Endothelial cell of umbilical vein (primary cell): Measurements from ENCODE around the gene KCMF1. TPM values are rescaled to one million over a fixed set of nuclear protein-coding genes. Genes with fewer than 3 reads are reported as not detected.

Experiments used
- BruUV-seq: library from RNA; stranded (reverse); fragments of 400-500 nt; replicated peaks from 2 replicates; lab custom pipeline; 2021; lab: Mats Ljungman, UMichigan
- CTCF ChIA-PET: fragments of 300-600, 350-600 bp; sonication (Branson Sonifier 250); formaldehyde crosslinking; loops from one replicate; lab custom pipeline; 2021; ENCODE audit warnings: antibody characterized with exemption, inconsistent platforms; lab: Charles Lee
- POLR2A ChIA-PET: fragments of 300-600, 350-600 bp; sonication (Branson Sonifier 250); formaldehyde crosslinking; loops from one replicate; lab custom pipeline; 2021; ENCODE audit warnings: antibody characterized with exemption, inconsistent platforms; lab: Charles Lee
- DNase-seq: peaks from one replicate; pipeline ENCODE4 v3.0.0-alpha.2; 2011; ENCODE audit warnings: low read depth, low spot score
- FAIRE-seq: peaks from 2 replicates; lab custom pipeline; 2011; peaks lifted over from hg19 to GRCh38; lab: Jason Lieb, UNC
- H2AFZ ChIP-seq: 2 replicates; pipeline ENCODE4 v1.6.0; 2012; ENCODE audit warnings: low read depth, low read length, control low read depth, inconsistent platforms
- H3K27ac ChIP-seq: 2 replicates; pipeline ENCODE4 v1.5.1; 2011; ENCODE audit warnings: low read depth, mild to moderate bottlenecking, control low read depth, low read length, moderate library complexity; ENCODE audit not compliant: insufficient read depth
- H3K27me3 ChIP-seq, 2 experiments: 2 replicates each; pipeline versions ENCODE4 v1.6.0 to v1.6.1; 2011; ENCODE audit warnings: low read length in 2 of 2, mixed read lengths in 1 of 2; ENCODE audit not compliant: control insufficient read depth in 2 of 2, insufficient read depth in 2 of 2
- H3K36me3 ChIP-seq, 2 experiments: 2 replicates in 1 of 2; 3 replicates in 1 of 2; pipeline ENCODE4 v1.5.1; 2011; ENCODE audit warnings: low read length in 2 of 2, mild to moderate bottlenecking in 1 of 2, moderate library complexity in 1 of 2; ENCODE audit not compliant: control insufficient read depth in 2 of 2, insufficient read depth in 2 of 2; ENCODE audit errors: extremely low read depth in 1 of 2
- H3K4me1 ChIP-seq: 3 replicates; pipeline ENCODE4 v1.5.1; 2011; ENCODE audit warnings: mild to moderate bottlenecking, low read length; ENCODE audit not compliant: control insufficient read depth, insufficient read depth; ENCODE audit errors: extremely low read depth
- H3K4me2 ChIP-seq: 2 replicates; pipeline ENCODE4 v1.6.1; 2011; ENCODE audit warnings: low read length, control low read depth, mixed read lengths; ENCODE audit not compliant: insufficient read depth
- H3K4me3 ChIP-seq, 3 experiments: fragments of 200-600 bp in 1 of 3; sonication (generic), shearing (Covaris generic) in 1 of 3; replicated peaks in 1 of 3; 2 replicates each; pipeline ENCODE4 v1.5.1; 2011 to 2016; ENCODE audit warnings: control low read depth in 3 of 3, low read length in 3 of 3, mild to moderate bottlenecking in 2 of 3, inconsistent platforms in 1 of 3, low read depth in 1 of 3, moderate library complexity in 1 of 3; ENCODE audit not compliant: insufficient read depth in 1 of 3
- H3K79me2 ChIP-seq: 2 replicates; pipeline ENCODE4 v1.6.0; 2012; ENCODE audit warnings: low read length, inconsistent platforms; ENCODE audit not compliant: control insufficient read depth, insufficient read depth
- H3K9ac ChIP-seq: replicated peaks from 2 replicates; pipeline ENCODE3; 2011; ENCODE audit warnings: low read length, control low read depth; ENCODE audit not compliant: insufficient read depth; ENCODE audit errors: extremely low read depth
- H3K9me1 ChIP-seq: replicated peaks from 3 replicates; pipeline ENCODE4 v1.6.0; 2011; ENCODE audit warnings: mild to moderate bottlenecking, low read length; ENCODE audit not compliant: control insufficient read depth, insufficient read depth; ENCODE audit errors: extremely low read depth
- H3K9me3 ChIP-seq: replicated peaks from 2 replicates; pipeline ENCODE4 v1.5.1; 2012; ENCODE audit warnings: low read length, inconsistent platforms; ENCODE audit not compliant: control insufficient read depth, insufficient read depth
- H4K20me1 ChIP-seq: replicated peaks from 2 replicates; pipeline ENCODE3; 2011; ENCODE audit warnings: mild to moderate bottlenecking, low read length; ENCODE audit not compliant: control insufficient read depth, insufficient read depth; ENCODE audit errors: extremely low read depth
- EZH2 ChIP-seq: IDR thresholded peaks from 2 replicates; pipeline ENCODE4 v1.6.1; 2012; ENCODE audit warnings: borderline replicate concordance, low read depth, mild to moderate bottlenecking, moderate library complexity, low read length, inconsistent platforms; ENCODE audit not compliant: severe bottlenecking
- FOS ChIP-seq: IDR thresholded peaks from 2 replicates; pipeline ENCODE4 v1.6.1; 2011; ENCODE audit warnings: mild to moderate bottlenecking, low read length, moderate library complexity, borderline replicate concordance; ENCODE audit not compliant: insufficient read depth
- GATA2 ChIP-seq: IDR thresholded peaks from 2 replicates; pipeline ENCODE4 v1.7.0; 2011; ENCODE audit warnings: low read depth, mild to moderate bottlenecking, moderate library complexity, mixed read lengths, low read length; ENCODE audit not compliant: insufficient read length, insufficient read depth
- JUN ChIP-seq: IDR thresholded peaks from 2 replicates; pipeline ENCODE4 v1.6.1; 2011; ENCODE audit warnings: borderline replicate concordance, low read depth; ENCODE audit not compliant: insufficient read length, insufficient read depth
- MYC ChIP-seq: IDR thresholded peaks from one replicate; pipeline ENCODE4 v1.6.1; 2011; ENCODE audit warnings: mild to moderate bottlenecking, low read depth, low read length
- POLR2A ChIP-seq: IDR thresholded peaks from 2 replicates; pipeline ENCODE4 v1.6.1; 2012; ENCODE audit warnings: low read depth, mild to moderate bottlenecking, control low read depth, low read length
- POLR2AphosphoS5 ChIP-seq: IDR thresholded peaks from 2 replicates; pipeline ENCODE4 v1.6.1; 2012; ENCODE audit warnings: low read depth, mild to moderate bottlenecking, control low read depth, low read length, moderate library complexity; ENCODE audit not compliant: insufficient read depth
- dilution Hi-C: fragments of 300-500 bp; cut with MboI; formaldehyde crosslinking; loops from one replicate; pipeline ENCODE4 v1.15.0; 2019; ENCODE audit warnings: low sequenced_read_pairs; ENCODE audit not compliant: extremely low pct_ligation_motif_present
- intact Hi-C: fragments of 100-400 bp; cut with micrococcal nuclease; formaldehyde crosslinking; loops from one replicate; pipeline ENCODE4 v1.10.0; 2022
- polyA plus RNA-seq, 4 experiments: library from polyadenylated mRNA; depleted of rRNA in 3 of 4; stranded (reverse) in 3 of 4; unstranded in 1 of 4; fragments of >200 nt; gene quantifications; 2 replicates each; pipeline versions ENCODE4 v1.2.1 to v1.2.3, GENCODE V29; 2011 to 2012; ENCODE audit warnings: missing spikeins in 1 of 4
- total RNA-seq: library from RNA; stranded (reverse); gene quantifications from 2 replicates; pipeline ENCODE4 v1.2.3, GENCODE V29; 2021
- TF ChIP-seq, protein P1 (sequence below), 2 donors: IDR thresholded peaks; 1 replicate in 1 of 2; 2 replicates in 1 of 2; pipeline ENCODE4 v1.5.1; 2011; ENCODE audit warnings: low read length in 2 of 2, mild to moderate bottlenecking in 2 of 2, moderate library complexity in 2 of 2, control low read depth in 1 of 2, inconsistent platforms in 1 of 2, low read depth in 1 of 2; ENCODE audit not compliant: insufficient read depth in 1 of 2; ENCODE audit errors: extremely low read depth in 1 of 2
- TF ChIP-seq, protein P2 (sequence below): IDR thresholded peaks from 2 replicates; pipeline ENCODE4 v1.6.1; 2011; ENCODE audit not compliant: insufficient read depth, insufficient read length

KCMF1 gene
- total and polyA plus RNA-seq, 2 donors (not counting 3 experiments of a cell fraction or from before 2014, with no cell fraction given), result 49.3 to 78.4 TPM

DNA sequence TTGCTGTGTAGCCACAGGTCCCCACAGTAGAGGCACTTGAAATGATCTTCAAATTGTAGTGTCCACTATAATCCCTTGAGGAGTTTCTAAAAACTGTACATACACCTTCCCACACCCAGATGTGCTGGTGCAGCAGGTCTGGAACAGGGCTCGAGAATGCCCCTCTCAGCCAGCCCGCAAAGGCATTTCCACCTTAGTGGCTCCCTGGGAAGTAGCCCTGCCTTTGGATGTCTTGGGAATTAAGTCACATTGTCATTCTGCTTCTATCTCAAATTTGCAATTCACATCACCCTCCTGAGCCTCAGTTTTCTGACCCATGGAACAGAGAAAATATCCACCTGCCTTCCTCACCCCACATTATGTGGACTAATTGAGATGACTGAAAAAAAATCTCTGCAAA lies 118.0 kb downstream of the KCMF1 start:
- CTCF ChIA-PET, result interaction anchor here (1.3 to 2.2 kb wide), 2 partner anchors 22 to 211 kb away, joined by 5 to 9 read pairs; no protein-coding TSS in a partner anchor
- POLR2A ChIA-PET, result interaction anchor here (0.6 kb wide), 1 partner anchor 251 kb away, joined by 3 read pairs; no protein-coding TSS in a partner anchor
- dilution Hi-C loops, result no loop called here
- no peaks in the 10 kb centered on the region for H3K79me2 ChIP-seq
- no peak for FAIRE-seq
- no peak overlapping the region for H3K27ac ChIP-seq
- H3K9ac ChIP-seq, result no peak overlapping the region
- no peaks in the 10 kb centered on the region for H3K9me1 ChIP-seq
- H3K27me3 ChIP-seq, result peaks cover 5 to 21% of the 10 kb centered on the region in 2 experiments
- H4K20me1 ChIP-seq, result no peaks in the 10 kb centered on the region
- no TSS peak for BruUV-seq
- no peaks in the 10 kb centered on the region for H3K9me3 ChIP-seq
- intact Hi-C loops, result no loop called here
- no peak for DNase-seq
- no peak overlapping the region for H3K4me3 ChIP-seq
- no peak overlapping the region for H3K4me2 ChIP-seq
- H2AFZ ChIP-seq, result no peak overlapping the region
- TF ChIP-seq POLR2AphosphoS5, result no peak
- TF ChIP-seq, protein P1, sequence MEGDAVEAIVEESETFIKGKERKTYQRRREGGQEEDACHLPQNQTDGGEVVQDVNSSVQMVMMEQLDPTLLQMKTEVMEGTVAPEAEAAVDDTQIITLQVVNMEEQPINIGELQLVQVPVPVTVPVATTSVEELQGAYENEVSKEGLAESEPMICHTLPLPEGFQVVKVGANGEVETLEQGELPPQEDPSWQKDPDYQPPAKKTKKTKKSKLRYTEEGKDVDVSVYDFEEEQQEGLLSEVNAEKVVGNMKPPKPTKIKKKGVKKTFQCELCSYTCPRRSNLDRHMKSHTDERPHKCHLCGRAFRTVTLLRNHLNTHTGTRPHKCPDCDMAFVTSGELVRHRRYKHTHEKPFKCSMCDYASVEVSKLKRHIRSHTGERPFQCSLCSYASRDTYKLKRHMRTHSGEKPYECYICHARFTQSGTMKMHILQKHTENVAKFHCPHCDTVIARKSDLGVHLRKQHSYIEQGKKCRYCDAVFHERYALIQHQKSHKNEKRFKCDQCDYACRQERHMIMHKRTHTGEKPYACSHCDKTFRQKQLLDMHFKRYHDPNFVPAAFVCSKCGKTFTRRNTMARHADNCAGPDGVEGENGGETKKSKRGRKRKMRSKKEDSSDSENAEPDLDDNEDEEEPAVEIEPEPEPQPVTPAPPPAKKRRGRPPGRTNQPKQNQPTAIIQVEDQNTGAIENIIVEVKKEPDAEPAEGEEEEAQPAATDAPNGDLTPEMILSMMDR (IDR thresholded peaks at IDR 0.05; ENCODE audit: extremely low read depth in 1 of 2, insufficient read depth in 1 of 2, low read depth in 1 of 2, low read length in 2 of 2), result no peak
- TF ChIP-seq, protein P2, sequence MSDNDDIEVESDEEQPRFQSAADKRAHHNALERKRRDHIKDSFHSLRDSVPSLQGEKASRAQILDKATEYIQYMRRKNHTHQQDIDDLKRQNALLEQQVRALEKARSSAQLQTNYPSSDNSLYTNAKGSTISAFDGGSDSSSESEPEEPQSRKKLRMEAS, result no peak
- TF ChIP-seq FOS, result no peak
- no peak for TF ChIP-seq JUN
- no peak for TF ChIP-seq EZH2
- TF ChIP-seq MYC, result no peak
- no peak for TF ChIP-seq GATA2
- no peak for TF ChIP-seq POLR2A
- H3K4me1 ChIP-seq, result no peaks in the 10 kb centered on the region
- no peaks in the 10 kb centered on the region for H3K36me3 ChIP-seq
